Measurements from ENCODE around the gene VSIG10L.

Gene VSIG10L

GRCh38 chr19:51337861-51338562, 3.9 kb downstream of the VSIG10L start:
- DNase-seq = no peak

- DNase-seq = no peak
Observed at GRCh38 chr19:51337141-51337860, 4.6 kb downstream of the VSIG10L start.

GRCh38 chr19:51333836-51334460, 8.0 kb downstream of the VSIG10L start:
- no peak for DNase-seq

- DNase-seq = no peak
Observed at GRCh38 chr19:51331716-51332115, 10.2 kb downstream of the VSIG10L start.

GRCh38 chr19:51331193-51331592, 10.7 kb downstream of the VSIG10L start:
- no peak for DNase-seq

GRCh38 chr19:51330366-51330765, 11.6 kb downstream of the VSIG10L start:
- DNase-seq = no peak

GRCh38 chr19:51329411-51329810, 12.5 kb downstream of the VSIG10L start:
- DNase-seq = no peak

GRCh38 chr19:51327066-51328001, 14.6 kb downstream of the VSIG10L start:
- DNase-seq = no peak

GRCh38 chr19:51326216-51327065, 15.5 kb downstream of the VSIG10L start:
- no peak for DNase-seq

GRCh38 chr19:51325161-51325976, 16.6 kb downstream of the VSIG10L start:
- DNase-seq = no peak

- no peak for DNase-seq
Observed at GRCh38 chr19:51324167-51324481, 17.8 kb downstream of the VSIG10L start.

- no peak for DNase-seq
Observed at GRCh38 chr19:51323481-51324166, 18.3 kb downstream of the VSIG10L start.

GRCh38 chr19:51321799-51322198, 20.1 kb downstream of the VSIG10L start:
- DNase-seq = no peak

- no peak for DNase-seq
Observed at GRCh38 chr19:51320280-51320657, 21.7 kb downstream of the VSIG10L start.

GRCh38 chr19:51319649-51320279, 22.2 kb downstream of the VSIG10L start:
- DNase-seq = no peak

- DNase-seq = no peak
Observed at GRCh38 chr19:51318687-51319648, 23.0 kb downstream of the VSIG10L start.

GRCh38 chr19:51317968-51318367, 24.0 kb downstream of the VSIG10L start:
- no peak for DNase-seq

- no peak for DNase-seq
Observed at GRCh38 chr19:51317376-51317775, 24.6 kb downstream of the VSIG10L start.

- DNase-seq = no peak
Observed at GRCh38 chr19:51316688-51317087, 25.3 kb downstream of the VSIG10L start.
